ENCODE results near the gene EGFR.

Gene EGFR

GRCh38 chr7:55172881-55173609 lies 154.2 kb downstream of the EGFR start:
- no peak for TF ChIP-seq CTCF (IDR thresholded peaks at IDR 0.05; ENCODE audit: borderline replicate concordance, control extremely low read depth, extremely low read depth, insufficient read depth, missing control alignments)
- in situ Hi-C loops (cut with MboI; ENCODE audit: low sequenced_read_pairs, unreplicated experiment), result no loop called here
- no peak for DNase-seq (ENCODE audit: low spot score)

- TF ChIP-seq CTCF (IDR thresholded peaks at IDR 0.05; ENCODE audit: borderline replicate concordance, control extremely low read depth, extremely low read depth, insufficient read depth, missing control alignments), result no peak
Measured at GRCh38 chr7:55173671-55174070, 154.9 kb downstream of the EGFR start.

GRCh38 chr7:55174456-55174855 lies 155.6 kb downstream of the EGFR start:
- no peak for TF ChIP-seq CTCF (IDR thresholded peaks at IDR 0.05; ENCODE audit: borderline replicate concordance, control extremely low read depth, extremely low read depth, insufficient read depth, missing control alignments)
- no peak for DNase-seq (ENCODE audit: low spot score)
- in situ Hi-C loops (cut with MboI; ENCODE audit: low sequenced_read_pairs, unreplicated experiment), result no loop called here

More at GRCh38 chr7:55173671-55174070, 154.9 kb downstream of the EGFR start:
- no peak for DNase-seq (ENCODE audit: low spot score)
- in situ Hi-C loops (cut with MboI; ENCODE audit: low sequenced_read_pairs, unreplicated experiment), result no loop called here

GRCh38 chr7:55174856-55175255 lies 156.0 kb downstream of the EGFR start:
- DNase-seq (ENCODE audit: low spot score), result no peak
- in situ Hi-C loops (cut with MboI; ENCODE audit: low sequenced_read_pairs, unreplicated experiment), result no loop called here
- no peak for TF ChIP-seq CTCF (IDR thresholded peaks at IDR 0.05; ENCODE audit: borderline replicate concordance, control extremely low read depth, extremely low read depth, insufficient read depth, missing control alignments)

GRCh38 chr7:55177068-55177530 lies 158.3 kb downstream of the EGFR start:
- no peak for TF ChIP-seq CTCF (IDR thresholded peaks at IDR 0.05; ENCODE audit: borderline replicate concordance, control extremely low read depth, extremely low read depth, insufficient read depth, missing control alignments)
- in situ Hi-C loops (cut with MboI; ENCODE audit: low sequenced_read_pairs, unreplicated experiment), result no loop called here
- no peak for DNase-seq (ENCODE audit: low spot score)

GRCh38 chr7:55177589-55178261 lies 158.9 kb downstream of the EGFR start:
- in situ Hi-C loops (cut with MboI; ENCODE audit: low sequenced_read_pairs, unreplicated experiment), result no loop called here
- DNase-seq (ENCODE audit: low spot score), result no peak
- no peak for TF ChIP-seq CTCF (IDR thresholded peaks at IDR 0.05; ENCODE audit: borderline replicate concordance, control extremely low read depth, extremely low read depth, insufficient read depth, missing control alignments)

All from GM13976 (cell line).